HG02763 (cell line): ENCODE results near the gene ARHGAP4.

Experiments
- ATAC-seq: cut with Tn5 transposase; IDR thresholded peaks from one replicate; pipeline ENCODE4 v1.9.1; 2021; ENCODE audit warnings: mild to moderate bottlenecking, moderate library complexity; ENCODE audit not compliant: unreplicated experiment

Gene ARHGAP4

DNA sequence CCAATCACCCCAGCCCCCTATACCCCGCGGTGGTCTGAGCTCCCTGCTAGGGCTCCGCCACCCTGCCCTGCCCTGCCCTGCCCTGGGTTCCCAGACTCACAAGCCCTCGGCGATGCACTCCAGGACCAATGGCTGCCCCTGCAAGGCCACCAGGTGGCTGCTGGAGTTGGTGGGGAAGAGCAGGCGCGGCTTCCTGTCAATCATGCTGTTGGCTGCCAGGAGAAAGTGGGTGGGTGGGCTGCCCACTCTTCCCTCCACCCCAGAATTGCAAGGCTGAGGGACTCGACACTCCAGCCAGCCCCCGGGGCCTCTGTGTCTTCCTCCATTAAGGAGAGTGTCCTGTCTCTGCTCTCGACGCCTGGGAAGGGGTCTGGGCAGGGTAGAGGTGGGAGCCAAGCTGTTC is 55.8 kb downstream of the ARHGAP4 start:
- no peak for ATAC-seq

DNA sequence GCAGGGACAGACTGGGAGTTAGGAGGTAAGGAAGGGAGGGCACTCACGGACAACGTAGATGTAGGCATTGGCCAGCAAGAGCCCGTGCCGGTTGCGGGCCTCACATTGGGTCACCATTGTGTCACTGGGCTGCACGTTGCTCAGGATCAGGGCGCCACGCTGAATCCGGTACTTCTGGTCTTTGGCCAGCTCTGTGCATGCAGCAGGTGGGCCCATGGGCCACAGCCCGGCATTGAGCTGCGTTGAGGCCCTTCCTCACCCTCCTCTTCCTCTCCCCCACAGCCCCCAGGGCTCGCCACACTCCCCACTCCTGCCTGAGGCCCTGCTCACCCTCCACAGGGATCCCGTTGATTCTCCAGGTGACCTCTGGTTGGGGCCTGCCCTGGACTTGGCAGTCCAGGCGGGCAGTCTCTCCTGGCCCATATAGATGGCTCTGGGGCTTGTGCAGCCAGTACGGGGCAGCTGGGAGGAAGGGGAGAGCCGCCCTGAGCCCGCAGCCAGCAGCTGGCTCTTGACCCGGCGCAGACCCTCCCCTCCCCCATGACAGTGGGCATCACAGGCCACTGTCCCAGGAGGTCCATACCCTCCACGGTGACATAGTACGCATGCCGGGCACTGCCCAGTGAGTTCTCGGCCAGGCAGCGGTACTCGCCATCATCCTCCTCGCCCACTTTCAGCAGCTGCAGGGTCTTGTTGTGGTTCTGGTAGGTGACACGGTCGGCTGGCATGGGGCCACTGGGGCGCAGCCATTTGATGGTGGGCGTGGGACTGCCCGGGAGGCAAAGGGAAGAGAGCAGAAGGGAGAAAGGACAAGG is 56.4 kb downstream of the ARHGAP4 start:
- no peak for ATAC-seq

DNA sequence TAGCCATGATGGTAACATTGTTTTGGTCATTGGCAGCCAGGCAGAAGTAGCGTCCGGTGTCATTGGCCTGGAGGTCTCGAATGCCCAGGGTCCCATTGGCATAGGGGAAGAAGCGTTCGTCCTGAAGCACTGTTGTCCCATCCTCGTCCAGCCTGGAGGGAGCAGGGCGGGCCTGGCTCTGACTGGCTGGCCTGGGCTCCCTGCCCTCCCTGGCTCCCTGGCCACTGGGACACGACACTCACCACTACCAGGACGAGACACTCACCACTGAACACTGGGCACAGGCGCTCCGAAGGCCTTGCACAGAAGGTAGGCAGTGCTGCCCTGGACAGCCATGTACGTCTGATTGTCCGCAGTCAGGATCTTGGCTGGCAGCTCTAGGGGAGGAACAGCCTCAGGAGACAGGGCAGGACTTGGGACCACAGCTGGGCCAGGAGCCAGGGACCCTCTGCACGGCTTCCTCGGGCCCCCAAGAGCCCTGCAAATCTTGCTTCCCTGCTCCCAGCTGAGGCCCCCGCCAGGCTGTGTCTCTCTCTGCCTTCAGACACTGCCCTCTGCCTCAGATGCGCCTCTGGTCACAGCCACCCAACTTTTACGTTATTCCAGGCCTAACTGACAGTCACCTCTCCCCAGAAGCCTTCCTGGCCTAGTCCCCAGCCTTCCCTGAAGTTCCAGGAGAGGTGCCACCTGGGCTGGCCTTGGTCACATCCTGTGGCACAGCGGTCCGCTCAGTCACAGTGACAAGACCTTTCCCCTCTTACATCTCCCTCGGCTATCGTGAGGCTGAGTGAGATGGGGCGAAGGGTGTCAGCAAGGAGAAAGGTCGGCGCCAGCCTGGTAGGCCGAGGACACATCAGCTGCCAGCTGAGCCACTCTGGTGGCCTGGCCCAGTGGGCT is 57.2 kb downstream of the ARHGAP4 start:
- ATAC-seq, result no peak

DNA sequence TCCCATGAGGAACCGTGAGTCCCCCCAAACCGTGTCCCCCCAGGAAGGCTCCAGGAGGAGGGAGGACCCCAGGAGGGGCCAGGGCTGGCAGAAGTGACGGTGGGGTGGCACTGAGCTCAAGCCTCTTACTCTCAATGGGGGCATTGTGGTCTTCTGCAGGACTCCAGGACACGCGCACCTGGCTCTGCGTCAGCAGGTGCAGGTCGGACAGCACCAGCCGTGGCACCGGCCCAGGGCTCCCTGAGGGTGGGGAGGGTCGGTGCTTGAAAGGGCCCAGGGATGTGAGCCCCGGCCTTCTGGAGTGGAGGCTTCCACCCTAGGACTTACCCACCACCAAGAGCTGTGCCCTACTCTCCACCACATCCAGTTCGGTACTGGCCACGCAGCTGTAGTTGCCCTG is 58.4 kb downstream of the ARHGAP4 start:
- ATAC-seq, result no peak

DNA sequence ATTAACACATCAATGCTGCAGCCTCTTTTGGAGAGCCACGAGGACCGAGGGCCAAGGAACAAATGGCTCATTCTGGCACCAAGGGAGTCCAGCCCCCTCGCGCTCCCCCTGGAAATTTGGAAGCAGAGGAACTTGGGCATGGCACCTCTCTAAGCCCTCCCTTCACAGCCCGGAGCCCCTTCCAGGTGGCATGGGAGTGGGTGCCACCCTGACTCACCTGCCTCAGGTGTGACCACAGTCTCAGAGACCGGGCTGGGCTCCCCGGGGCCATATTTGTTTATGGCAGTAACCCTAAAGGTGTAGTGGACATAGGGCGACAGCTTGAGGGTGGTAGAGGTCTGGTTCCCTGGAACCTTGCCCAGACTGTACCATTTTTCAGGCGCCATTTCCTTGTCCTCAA is 58.9 kb downstream of the ARHGAP4 start:
- no peak for ATAC-seq

DNA sequence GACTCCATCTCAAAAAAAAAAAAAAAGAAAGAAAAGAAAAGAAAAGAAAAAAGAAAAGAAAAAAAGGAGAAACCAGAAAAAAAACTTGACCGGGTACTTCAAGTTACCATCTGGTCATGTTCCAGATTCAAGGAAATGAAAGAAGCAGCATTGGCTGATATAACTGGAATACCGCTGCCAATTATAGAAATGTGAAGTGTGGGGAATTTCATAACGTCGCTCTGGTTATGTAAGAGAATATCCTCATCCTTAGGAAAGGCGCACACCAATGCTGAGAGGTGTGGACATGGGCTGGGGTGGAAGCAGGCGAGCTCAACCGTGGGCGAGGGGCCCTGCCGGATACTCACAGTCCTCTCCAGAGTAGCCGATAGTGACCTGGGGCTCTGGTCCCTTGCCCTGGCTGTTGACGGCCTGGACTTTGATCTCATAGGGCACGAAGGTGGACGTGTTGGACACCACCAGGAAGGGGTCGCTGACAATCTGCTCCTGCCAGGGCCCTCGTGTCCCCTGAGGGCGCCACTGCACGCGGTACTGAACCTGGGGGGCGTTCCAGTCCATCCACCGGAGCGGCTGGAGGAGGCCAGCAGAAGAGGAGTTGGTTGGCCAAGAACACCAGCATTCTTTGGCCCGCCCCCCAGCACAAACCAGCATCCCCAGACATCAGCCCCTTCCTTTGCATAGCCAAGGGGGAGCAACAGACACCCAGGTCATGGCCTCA is 59.6 kb downstream of the ARHGAP4 start:
- no peak for ATAC-seq

DNA sequence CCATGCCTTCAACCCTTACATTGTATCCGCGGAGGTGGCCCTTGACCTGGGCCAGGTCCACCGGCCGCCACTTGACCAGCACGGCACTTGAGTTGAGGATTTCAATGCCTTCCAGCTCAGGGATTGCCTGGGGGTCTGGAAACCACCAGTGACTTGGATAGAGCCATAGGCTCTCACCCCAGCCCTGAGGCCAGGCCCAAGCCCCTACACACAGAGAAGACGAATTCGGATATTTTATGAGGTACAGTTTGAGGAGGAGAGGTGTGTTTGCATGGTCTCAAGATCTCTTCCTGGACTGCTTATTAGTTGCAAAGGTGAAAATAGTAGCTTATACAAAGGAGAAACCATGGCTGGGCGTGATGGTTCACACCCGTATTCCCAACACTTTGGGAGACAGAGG is 60.4 kb downstream of the ARHGAP4 start:
- ATAC-seq, result no peak

DNA sequence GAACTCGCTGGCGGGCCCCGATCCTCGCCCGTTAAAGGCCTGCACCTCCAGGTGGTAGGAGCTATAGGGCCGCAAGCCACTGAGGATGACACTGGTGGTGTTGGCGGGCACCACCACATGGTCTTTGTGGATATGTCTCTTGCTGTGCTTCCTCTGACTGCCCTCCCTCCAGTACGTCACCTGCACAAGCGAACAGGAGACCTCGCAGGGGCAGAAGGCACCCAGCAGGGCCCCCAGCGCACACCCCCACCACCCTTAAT is 60.8 kb downstream of the ARHGAP4 start:
- ATAC-seq, result no peak

DNA sequence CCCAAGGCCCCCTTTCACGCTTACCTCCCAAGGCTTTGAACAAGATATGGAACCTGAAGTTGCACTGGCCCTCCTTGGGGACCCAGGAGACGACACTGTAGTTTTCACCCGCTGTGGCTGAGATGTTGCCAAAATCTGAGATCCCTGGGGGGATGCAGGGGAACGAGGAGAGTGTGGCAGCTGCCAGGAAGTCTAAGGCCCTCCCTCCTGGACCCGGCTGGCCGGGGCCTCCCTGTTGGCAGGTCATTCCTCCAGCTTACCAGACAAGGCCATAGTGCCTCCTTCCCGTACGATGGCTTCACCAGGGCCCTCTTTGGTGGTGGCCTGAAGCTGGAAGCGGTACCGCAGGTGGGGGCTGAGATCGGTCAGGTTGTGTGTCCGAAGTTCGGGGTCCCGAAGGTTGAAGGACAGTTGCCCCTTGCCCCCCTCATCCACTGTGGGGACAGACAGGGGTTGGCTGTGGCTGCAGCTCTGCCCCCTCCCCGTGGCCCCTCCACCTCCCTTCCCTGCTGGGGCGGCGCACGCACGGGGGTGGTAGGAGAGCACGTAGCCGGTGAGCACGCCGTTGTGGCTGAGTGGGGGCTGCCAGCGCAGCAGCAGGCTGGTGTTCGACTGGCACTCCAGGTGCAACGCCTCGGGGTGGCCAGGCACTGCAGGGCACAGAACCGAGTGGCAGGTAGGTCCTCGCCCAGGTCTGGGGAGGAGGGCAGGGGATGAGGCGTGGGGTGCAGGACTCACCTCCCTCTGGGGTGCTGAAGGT is 61.3 kb downstream of the ARHGAP4 start:
- no peak for ATAC-seq

DNA sequence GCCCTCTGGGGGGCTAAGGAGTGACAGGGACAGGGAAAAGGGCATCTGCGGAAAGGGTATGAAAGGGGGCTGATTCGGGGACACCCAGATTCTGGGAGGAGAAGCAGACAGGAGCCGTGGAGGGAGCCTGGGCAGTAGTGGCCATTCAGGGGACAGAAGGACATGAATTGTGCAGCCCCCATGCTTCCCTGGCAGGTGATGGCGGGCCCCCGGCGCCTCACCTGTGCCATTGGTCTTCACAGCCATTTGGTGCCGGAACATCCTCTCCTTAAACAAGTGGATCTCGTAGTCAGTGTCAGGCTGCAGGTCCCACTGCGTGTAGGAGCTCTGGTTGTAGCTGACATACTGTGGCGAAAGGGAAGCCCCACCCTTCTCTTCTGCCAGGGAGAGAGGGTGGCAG is 62.0 kb downstream of the ARHGAP4 start:
- ATAC-seq, result no peak

DNA sequence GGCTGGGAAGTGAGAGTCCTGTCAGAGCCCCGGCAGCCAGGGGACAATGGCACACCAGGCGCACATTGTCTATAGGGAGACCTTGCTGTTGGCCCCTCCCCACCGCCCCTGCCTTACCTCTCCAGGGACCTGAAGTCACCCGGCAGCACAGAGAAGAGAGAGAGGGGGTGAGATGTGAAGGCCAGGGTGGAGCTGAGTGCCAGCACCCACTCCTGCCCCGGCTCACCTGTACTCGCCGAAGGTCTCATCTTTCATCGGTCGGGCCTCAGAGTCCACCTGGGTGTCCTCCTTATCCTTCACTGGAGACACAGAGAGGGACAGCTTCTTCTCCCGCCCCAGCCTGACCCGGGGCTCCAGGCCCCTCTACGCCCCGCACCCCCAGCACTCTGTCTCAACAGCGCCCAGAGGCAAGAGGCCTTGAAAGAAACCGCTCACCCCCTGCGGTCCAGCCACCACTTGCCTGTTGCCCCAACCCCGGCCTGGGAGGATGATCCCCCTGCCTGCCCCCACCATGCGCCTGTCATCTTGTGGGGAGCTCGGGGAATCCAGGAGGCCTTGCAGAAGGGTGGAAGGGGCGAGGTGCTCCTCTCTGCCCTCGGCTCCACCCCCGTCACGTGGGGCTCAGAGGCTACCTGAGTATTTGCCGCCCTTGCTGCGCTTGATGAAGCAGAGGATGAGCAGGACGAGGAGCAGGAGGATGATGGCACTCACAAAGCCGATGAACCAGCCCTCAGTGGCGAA is 62.6 kb downstream of the ARHGAP4 start:
- ATAC-seq, result no peak

DNA sequence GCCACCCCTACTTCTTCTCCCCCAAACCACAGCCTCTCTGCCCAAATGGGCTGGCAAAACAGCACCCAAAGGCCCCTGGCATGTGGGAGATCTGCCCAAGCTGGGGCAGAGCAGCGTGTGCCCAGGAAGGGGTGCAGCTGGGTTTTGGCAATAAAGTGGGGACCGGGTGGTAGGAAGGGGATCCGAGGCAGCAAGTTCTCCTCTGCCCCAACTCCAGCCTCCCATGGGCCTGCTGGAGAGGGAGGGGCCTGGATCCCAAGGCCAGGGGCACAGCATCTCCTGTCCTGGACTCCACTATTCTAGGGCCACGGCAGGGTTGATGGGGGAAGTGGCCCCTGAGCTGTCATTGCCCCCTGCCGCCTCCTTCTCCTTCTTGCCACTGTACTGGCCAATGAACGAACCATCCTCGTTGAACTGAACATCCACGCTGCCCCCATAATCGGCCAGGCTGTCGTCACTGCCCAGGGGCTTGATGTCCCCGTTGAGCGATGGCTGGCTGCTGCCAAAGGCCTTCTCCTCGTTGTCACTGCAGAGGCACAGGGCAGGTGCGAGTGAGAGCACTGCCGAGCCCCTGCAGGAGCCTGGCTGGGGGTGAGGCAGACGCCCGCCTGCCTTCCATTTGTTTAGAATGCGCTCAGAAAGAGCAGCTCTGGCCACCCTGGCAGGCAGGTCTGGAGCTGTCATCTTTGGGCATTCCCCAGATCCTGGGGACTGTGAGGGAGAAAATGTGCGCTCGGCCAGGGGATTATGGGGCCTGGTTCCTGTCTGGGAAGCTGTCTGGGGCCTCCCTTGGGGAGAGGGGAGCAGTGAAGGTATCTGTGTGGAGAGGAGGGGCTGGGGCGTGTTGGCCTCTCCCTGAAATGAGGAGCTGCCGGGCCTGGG is 63.5 kb downstream of the ARHGAP4 start:
- no peak for ATAC-seq

DNA sequence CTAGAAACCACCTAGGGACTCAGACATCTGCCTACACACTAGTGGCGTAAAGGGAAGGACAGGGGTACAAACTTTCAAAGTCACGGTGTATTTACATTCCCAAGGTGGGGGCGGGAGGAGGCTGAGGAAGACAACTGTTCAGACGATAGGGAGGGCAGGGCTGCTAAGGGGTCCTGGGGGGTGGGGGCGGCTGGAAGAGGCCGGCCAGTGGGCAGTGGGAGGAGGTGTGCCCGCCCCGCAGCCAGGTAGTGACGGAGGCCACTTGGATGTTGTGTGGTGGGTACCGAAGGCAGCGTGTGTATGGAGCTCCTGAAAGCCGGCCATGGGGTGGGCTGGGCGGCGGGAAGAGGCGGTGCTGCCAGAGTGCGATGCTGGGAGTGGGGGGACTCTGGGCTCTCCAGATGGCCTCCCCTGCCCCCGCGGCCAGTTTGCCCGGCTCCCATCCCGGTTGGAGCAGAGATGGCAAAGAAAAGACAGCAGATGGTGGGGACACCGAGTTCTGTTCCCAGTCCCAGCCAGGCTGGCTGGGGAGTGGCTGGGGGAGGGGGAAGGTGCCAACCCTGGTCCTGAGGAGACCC is 64.2 kb downstream of the ARHGAP4 start:
- ATAC-seq, result no peak

DNA sequence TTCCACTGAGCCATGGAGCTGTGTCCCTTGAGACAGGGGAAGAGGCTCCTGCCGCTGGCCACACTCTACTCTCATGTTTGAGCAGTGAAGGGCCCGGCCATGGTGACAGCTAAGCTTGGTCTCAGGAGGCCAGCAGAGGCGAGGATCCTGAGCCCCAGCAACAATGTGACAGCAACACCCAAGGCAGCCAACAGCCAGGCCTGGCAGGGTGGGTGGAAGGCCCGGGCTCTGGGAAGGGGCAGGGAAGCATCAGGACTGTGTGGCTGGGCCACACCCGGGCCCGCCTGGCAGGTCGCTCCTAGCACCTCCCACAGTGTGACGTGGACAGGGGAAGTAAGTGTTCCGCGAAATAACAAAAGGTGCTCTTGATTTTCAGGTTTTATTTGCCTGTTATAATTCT is 64.9 kb downstream of the ARHGAP4 start:
- no peak for ATAC-seq
